ENCODE results near the gene ARHGAP22.

The ARHGAP22 gene

GRCh38 chr10:48455392-48456151, 149.3 kb downstream of the ARHGAP22 start:
- H3K36me3 Mint-ChIP-seq (ENCODE audit: low read depth): no peaks in the 10 kb centered on the region
- peaks cover 24% of the 10 kb centered on the region for H3K4me1 Mint-ChIP-seq
- peak; percentile 6 for DNase-seq
- no peak for TF ChIP-seq CTCF (IDR thresholded peaks at IDR 0.05)
- peaks cover 3% of the 10 kb centered on the region for H3K27me3 Mint-ChIP-seq (ENCODE audit: low read depth, poor library complexity)
- no peaks in the 10 kb centered on the region for H3K9me3 Mint-ChIP-seq
- no peak overlapping the region for H3K27ac Mint-ChIP-seq
- H3K4me3 Mint-ChIP-seq: no peak overlapping the region

GRCh38 chr10:48455055-48455391, 149.8 kb downstream of the ARHGAP22 start:
- TF ChIP-seq CTCF (IDR thresholded peaks at IDR 0.05): no peak
- Mint-ChIP-seq H3K9me3 (no peaks in the 10 kb centered on the region), H3K4me3 (no peak overlapping the region), H3K27me3 (ENCODE audit: low read depth, poor library complexity) (no peaks in the 10 kb centered on the region), H3K27ac (no peak overlapping the region), H3K36me3 (ENCODE audit: low read depth) (no peaks in the 10 kb centered on the region), H3K4me1 (peaks cover 24% of the 10 kb centered on the region)
- DNase-seq: peak; percentile 1

GRCh38 chr10:48454302-48455054, 150.4 kb downstream of the ARHGAP22 start:
- no peaks in the 10 kb centered on the region for H3K36me3 Mint-ChIP-seq (ENCODE audit: low read depth)
- H3K4me3 Mint-ChIP-seq: no peak overlapping the region
- H3K27ac Mint-ChIP-seq: no peak overlapping the region
- no peaks in the 10 kb centered on the region for H3K9me3 Mint-ChIP-seq
- peak; percentile 2 for DNase-seq
- TF ChIP-seq CTCF (IDR thresholded peaks at IDR 0.05): no peak
- peaks cover 24% of the 10 kb centered on the region for H3K4me1 Mint-ChIP-seq
- no peaks in the 10 kb centered on the region for H3K27me3 Mint-ChIP-seq (ENCODE audit: low read depth, poor library complexity)

- no peaks in the 10 kb centered on the region for H3K9me3 Mint-ChIP-seq
- H3K4me3 Mint-ChIP-seq: no peak overlapping the region
- peak; percentile 1 for DNase-seq
- TF ChIP-seq CTCF (IDR thresholded peaks at IDR 0.05): no peak
- peak overlapping the region; percentile 59 for H3K27ac Mint-ChIP-seq
- no peaks in the 10 kb centered on the region for H3K27me3 Mint-ChIP-seq (ENCODE audit: low read depth, poor library complexity)
- H3K4me1 Mint-ChIP-seq: peaks cover 26% of the 10 kb centered on the region
- no peaks in the 10 kb centered on the region for H3K36me3 Mint-ChIP-seq (ENCODE audit: low read depth)
These were observed 151.2 kb downstream of the ARHGAP22 start for GRCh38 chr10:48453451-48454301.

- H3K4me1 Mint-ChIP-seq: peaks cover 28% of the 10 kb centered on the region
- no peaks in the 10 kb centered on the region for H3K9me3 Mint-ChIP-seq
- no peak overlapping the region for H3K27ac Mint-ChIP-seq
- no peaks in the 10 kb centered on the region for H3K36me3 Mint-ChIP-seq (ENCODE audit: low read depth)
- no peak for TF ChIP-seq CTCF (IDR thresholded peaks at IDR 0.05)
- no peaks in the 10 kb centered on the region for H3K27me3 Mint-ChIP-seq (ENCODE audit: low read depth, poor library complexity)
- no peak overlapping the region for H3K4me3 Mint-ChIP-seq
- DNase-seq: no peak
These were observed 151.9 kb downstream of the ARHGAP22 start for GRCh38 chr10:48452879-48453412.
